SU-DHL-6 (cell line): ENCODE results near the gene BMP10.

Experiments used
- H2AFZ ChIP-seq: fragments of 200-600 bp; sonication (generic); 2 replicates; pipeline ENCODE4 v1.6.1; 2014; ENCODE audit warnings: low read depth, mild to moderate bottlenecking, moderate library complexity, mixed read lengths, antibody characterized with exemption, low read length; ENCODE audit not compliant: severe bottlenecking
- H3F3A ChIP-seq: fragments of 200-600 bp; shearing (Covaris generic); 2 replicates; pipeline ENCODE4 v1.6.0; 2016; ENCODE audit warnings: antibody characterized with exemption, mild to moderate bottlenecking; ENCODE audit not compliant: insufficient read depth
- H3K27ac ChIP-seq: fragments of 200-600 bp; sonication (generic); 2 replicates; pipeline ENCODE4 v1.5.1; 2016; ENCODE audit warnings: low read depth, mild to moderate bottlenecking, low read length, moderate library complexity, mixed read lengths
- H3K27me3 ChIP-seq: fragments of 200-600 bp; sonication (generic), shearing (Covaris generic); 2 replicates; pipeline ENCODE4 v1.6.0; 2014; ENCODE audit warnings: mild to moderate bottlenecking, low read length
- H3K36me3 ChIP-seq: fragments of 200-600 bp; sonication (generic); 2 replicates; pipeline ENCODE4 v1.6.1; 2014; ENCODE audit warnings: mild to moderate bottlenecking, low read length, mixed read lengths
- H3K4me2 ChIP-seq: fragments of 300-600, 200-600 bp; shearing (Covaris generic), sonication (generic); 2 replicates; pipeline ENCODE4 v1.6.0; 2014; ENCODE audit warnings: low read length, low read depth, mild to moderate bottlenecking; ENCODE audit not compliant: poor library complexity, severe bottlenecking
- H3K4me3 ChIP-seq: fragments of 200-600 bp; sonication (generic); 2 replicates; pipeline ENCODE4 v1.5.1; 2014; ENCODE audit warnings: antibody characterized with exemption, low read length, mild to moderate bottlenecking, mixed read lengths; ENCODE audit not compliant: insufficient read depth, poor library complexity, severe bottlenecking
- H3K79me2 ChIP-seq: fragments of 200-600 bp; sonication (generic); 2 replicates; pipeline ENCODE4 v1.6.1; 2014; ENCODE audit warnings: mild to moderate bottlenecking, low read length, moderate library complexity; ENCODE audit not compliant: insufficient read depth
- H3K9ac ChIP-seq: fragments of 200-600 bp; sonication (generic); 2 replicates; pipeline ENCODE4 v1.7.0; 2014; ENCODE audit warnings: mild to moderate bottlenecking, low read length
- H3K9me2 ChIP-seq: fragments of 200-600 bp; sonication (generic); replicated peaks from 2 replicates; pipeline ENCODE4 v1.6.1; 2014; ENCODE audit warnings: low read length; ENCODE audit not compliant: insufficient read depth
- H3K9me3 ChIP-seq: fragments of 200-600 bp; sonication (generic); 2 replicates; pipeline ENCODE4 v1.6.1; 2014; ENCODE audit warnings: low read length, mixed read lengths; ENCODE audit not compliant: insufficient read depth
- H4K20me1 ChIP-seq: fragments of 200-600 bp; sonication (generic); 2 replicates; pipeline ENCODE4 v1.6.1; 2014; ENCODE audit warnings: low read depth, mild to moderate bottlenecking, antibody characterized with exemption, low read length, moderate library complexity, mixed read lengths
- EZH2phosphoT487 ChIP-seq: fragments of 200-600 bp; sonication (generic), shearing (Covaris generic); conservative IDR thresholded peaks from 2 replicates; pipeline ENCODE4 v1.6.1; 2018; ENCODE audit warnings: mild to moderate bottlenecking, antibody characterized with exemption, low read length, moderate library complexity, mixed read lengths
- TF ChIP-seq, protein P1 (sequence below): fragments of 200-600 bp; sonication (generic); IDR thresholded peaks from one replicate; pipeline ENCODE4 v1.5.1; 2017; ENCODE audit warnings: antibody characterized with exemption, mild to moderate bottlenecking, low read length, moderate library complexity; ENCODE audit not compliant: insufficient read depth, poor library complexity, severe bottlenecking

The BMP10 gene

DNA sequence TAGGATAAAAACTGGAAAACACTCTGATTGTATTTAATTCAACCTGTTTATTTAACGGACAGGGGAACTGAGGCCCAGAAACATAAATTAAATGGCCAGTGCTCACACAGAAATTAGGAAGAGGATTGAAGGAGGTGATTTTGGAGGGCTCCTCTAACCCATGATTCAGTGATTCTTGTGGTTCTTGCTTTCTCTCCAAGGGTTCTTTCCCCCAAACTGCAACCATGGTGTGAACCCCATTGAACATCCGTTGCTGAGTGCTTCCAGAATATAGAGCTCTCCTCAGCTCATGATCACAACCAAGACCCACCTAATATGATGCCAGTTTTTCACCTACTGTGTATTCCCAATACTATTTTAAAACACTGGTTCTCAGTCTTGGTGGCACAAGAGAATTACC, 41.4 kb downstream of the BMP10 start:
- TF ChIP-seq EZH2phosphoT487: no peak
- TF ChIP-seq, protein P1, sequence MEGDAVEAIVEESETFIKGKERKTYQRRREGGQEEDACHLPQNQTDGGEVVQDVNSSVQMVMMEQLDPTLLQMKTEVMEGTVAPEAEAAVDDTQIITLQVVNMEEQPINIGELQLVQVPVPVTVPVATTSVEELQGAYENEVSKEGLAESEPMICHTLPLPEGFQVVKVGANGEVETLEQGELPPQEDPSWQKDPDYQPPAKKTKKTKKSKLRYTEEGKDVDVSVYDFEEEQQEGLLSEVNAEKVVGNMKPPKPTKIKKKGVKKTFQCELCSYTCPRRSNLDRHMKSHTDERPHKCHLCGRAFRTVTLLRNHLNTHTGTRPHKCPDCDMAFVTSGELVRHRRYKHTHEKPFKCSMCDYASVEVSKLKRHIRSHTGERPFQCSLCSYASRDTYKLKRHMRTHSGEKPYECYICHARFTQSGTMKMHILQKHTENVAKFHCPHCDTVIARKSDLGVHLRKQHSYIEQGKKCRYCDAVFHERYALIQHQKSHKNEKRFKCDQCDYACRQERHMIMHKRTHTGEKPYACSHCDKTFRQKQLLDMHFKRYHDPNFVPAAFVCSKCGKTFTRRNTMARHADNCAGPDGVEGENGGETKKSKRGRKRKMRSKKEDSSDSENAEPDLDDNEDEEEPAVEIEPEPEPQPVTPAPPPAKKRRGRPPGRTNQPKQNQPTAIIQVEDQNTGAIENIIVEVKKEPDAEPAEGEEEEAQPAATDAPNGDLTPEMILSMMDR: no peak
- Histone ChIP-seq H2AFZ (no peak overlapping the region), H3K9me3 (no peaks in the 10 kb centered on the region), H3K36me3 (no peaks in the 10 kb centered on the region), H3K4me3 (no peak overlapping the region), H3K79me2 (no peaks in the 10 kb centered on the region), H3K9ac (no peak overlapping the region), H3K4me2 (no peak overlapping the region), H3F3A (no peaks in the 10 kb centered on the region; the same call in none of the 2 replicates), H3K9me2 (no peaks in the 10 kb centered on the region), H4K20me1 (no peaks in the 10 kb centered on the region), H3K27ac (no peak overlapping the region), H3K27me3 (no peaks in the 10 kb centered on the region)

DNA sequence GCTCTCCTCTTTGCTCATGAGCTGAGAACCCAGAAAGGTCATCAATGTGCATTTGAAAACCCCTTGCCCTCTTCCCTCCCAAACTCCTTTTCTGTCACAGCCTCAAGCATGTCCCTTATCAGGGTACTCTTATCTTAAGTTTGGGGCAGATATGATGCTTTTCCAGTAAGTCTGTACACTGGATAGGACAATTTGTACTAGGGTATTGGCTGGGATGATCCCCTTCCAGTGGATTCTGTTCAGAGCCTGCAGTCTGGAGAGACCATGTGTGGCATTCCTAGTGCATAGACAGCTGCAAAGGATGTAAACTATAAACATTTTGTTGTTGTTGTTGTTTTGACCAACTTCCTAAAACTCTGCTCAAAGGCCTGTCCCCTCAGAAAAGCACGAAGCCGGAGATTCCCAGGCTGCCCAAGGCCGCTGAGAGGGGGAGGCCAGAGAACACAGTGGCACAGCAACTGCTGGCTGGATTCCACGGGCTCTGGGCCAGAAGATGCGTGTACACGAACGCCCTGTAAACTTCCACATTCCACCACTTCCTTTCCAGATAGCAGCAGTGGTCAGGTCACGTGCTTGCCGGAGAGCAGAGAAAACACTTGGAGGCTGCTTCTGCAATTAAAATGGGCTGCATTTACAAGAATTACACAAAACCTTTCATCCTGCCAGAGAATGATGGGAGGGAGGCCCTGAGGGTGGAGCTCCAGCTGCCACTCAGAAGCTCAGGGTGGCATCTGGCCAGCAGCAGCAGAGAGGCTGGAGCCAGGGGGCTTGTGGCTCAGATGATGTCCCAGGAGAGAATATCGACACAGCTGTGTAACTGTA, 42.1 kb downstream of the BMP10 start:
- Histone ChIP-seq H3K4me3 (no peak overlapping the region), H4K20me1 (no peaks in the 10 kb centered on the region), H3K9me2 (no peaks in the 10 kb centered on the region), H3K27ac (no peak overlapping the region), H2AFZ (no peak overlapping the region), H3K36me3 (no peaks in the 10 kb centered on the region), H3K79me2 (no peaks in the 10 kb centered on the region), H3K27me3 (no peaks in the 10 kb centered on the region), H3K4me2 (no peak overlapping the region), H3K9ac (no peak overlapping the region), H3K9me3 (no peaks in the 10 kb centered on the region), H3F3A (no peaks in the 10 kb centered on the region; the same call in none of the 2 replicates)
- TF ChIP-seq, protein P1: no peak
- TF ChIP-seq EZH2phosphoT487: no peak

DNA sequence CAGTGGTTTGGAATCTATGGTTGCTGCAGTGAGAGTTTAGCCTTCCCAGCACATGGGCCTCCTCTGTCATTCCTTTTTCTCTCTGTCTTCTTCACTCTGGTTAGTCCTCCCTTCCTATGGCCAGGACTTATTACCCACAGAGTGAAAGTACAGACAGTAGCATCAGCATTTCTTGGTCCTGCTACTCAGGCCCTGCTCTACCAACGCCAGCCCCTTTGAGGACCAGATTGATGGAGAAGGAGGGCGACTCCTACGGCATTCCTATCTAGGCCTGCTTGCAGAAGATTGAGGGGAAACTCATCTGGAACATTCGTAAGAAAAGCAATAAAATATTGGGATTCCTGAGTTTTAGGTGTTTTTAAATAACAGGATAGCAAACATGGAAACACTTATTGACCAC, 43.5 kb downstream of the BMP10 start:
- TF ChIP-seq, protein P1: no peak
- no peak for TF ChIP-seq EZH2phosphoT487
- no peak overlapping the region for H3K9ac ChIP-seq
- H2AFZ ChIP-seq: no peak overlapping the region
- H3K4me2 ChIP-seq: no peak overlapping the region
- peaks cover 8% of the 10 kb centered on the region for H3K36me3 ChIP-seq
- no peaks in the 10 kb centered on the region for H3K79me2 ChIP-seq
- H3F3A ChIP-seq: no peaks in the 10 kb centered on the region; the same call in 1 of the 2 replicates
- no peaks in the 10 kb centered on the region for H3K27me3 ChIP-seq
- H3K9me2 ChIP-seq: no peaks in the 10 kb centered on the region
- no peaks in the 10 kb centered on the region for H4K20me1 ChIP-seq
- no peak overlapping the region for H3K4me3 ChIP-seq
- no peak overlapping the region for H3K27ac ChIP-seq
- H3K9me3 ChIP-seq: no peaks in the 10 kb centered on the region
